ENCODE results near the gene GTF3C2. TPM values are rescaled to one million over a fixed set of nuclear protein-coding genes. Genes with fewer than 3 reads are reported as not detected.

The GTF3C2 gene
- total and polyA plus RNA-seq, 2 of the 13 experiments (the other 11 are each of a cell fraction or from before 2014, with no cell fraction given) = 77.5 to 130 TPM

DNA sequence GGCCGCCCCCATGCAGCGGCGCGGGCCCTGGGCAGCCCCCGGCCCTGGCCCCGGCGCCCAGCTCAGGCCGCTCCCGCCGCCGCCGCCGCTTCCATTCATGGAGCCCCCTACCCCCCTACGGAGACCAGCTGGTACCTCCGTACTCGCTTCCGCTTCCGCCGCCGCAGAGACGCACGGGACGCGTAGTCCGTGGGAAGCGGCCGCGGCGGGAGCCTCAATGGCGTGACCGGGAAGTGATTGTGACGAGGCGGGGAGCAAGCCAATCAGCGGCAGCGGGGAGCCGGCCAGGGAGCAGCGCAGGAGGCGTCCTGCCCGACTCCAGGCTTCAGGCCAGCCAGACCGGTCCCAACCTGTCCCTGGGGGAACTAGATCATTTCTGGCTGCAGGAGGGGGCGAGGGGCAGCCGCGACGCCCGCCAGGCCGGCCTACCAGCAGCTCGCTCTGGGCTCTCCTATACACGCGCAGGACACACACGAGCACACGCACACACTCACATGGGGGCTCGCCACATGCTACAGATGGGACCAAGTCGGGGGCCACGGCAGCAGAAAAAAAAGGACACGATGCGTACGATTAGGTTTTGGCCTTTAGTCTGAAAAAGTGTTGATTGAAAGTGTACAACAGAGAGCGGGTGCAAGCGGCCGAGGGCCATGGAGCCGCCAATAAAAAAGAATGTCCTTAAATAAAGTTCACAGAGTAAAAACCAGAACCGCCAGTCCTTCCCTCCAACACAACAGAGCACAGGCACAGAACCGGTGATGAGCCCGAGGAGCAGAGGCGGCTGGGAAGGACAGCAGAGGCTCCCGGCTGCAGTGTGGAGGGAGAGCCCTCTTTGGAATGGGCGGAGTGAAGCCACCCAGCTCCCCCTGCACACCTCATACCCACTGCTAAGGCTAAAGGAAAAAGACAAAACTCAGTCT lies 24.3 kb upstream of the GTF3C2 start, which contains the start of gene ZNF513 (continued):
- TF ChIP-seq ZNF605 (CRISPR knock-in tag; IDR thresholded peaks at IDR 0.05) (no peak), JUND (CRISPR knock-in tag; IDR thresholded peaks at IDR 0.05) (0 out of 2 replicates have a peak, but pooled peaks have one; percentile 41), ZSCAN25 (CRISPR knock-in tag; IDR thresholded peaks at IDR 0.05) (peak; percentile 0; the same call in 1 of the 2 replicates), ZNF296 (CRISPR knock-in tag; conservative IDR thresholded peaks at IDR 0.05) (no peak), POLR2AphosphoS2 (IDR thresholded peaks at IDR 0.05; ENCODE audit: low read depth, low read length) (0 out of 2 replicates have a peak, but pooled peaks have one; percentile 34), ZNF160 (CRISPR knock-in tag; IDR thresholded peaks at IDR 0.05) (no peak), ZFX (CRISPR knock-in tag; IDR thresholded peaks at IDR 0.05; ENCODE audit: low read depth) (peak; percentile 57), RARG (CRISPR knock-in tag; IDR thresholded peaks at IDR 0.05; ENCODE audit: low read depth) (no peak), REXO4 (CRISPR knock-in tag; IDR thresholded peaks at IDR 0.05; ENCODE audit: borderline replicate concordance) (no peak), XBP1 (CRISPR knock-in tag; IDR thresholded peaks at IDR 0.05) (no peak), ZNF143 (CRISPR knock-in tag; IDR thresholded peaks at IDR 0.05) (peak; percentile 89), ETV6 (CRISPR knock-in tag; conservative IDR thresholded peaks at IDR 0.05) (no peak), SUZ12 (IDR thresholded peaks at IDR 0.05; ENCODE audit: low read depth, low read length) (peak; percentile 22; the same call in 1 of the 2 replicates), CCDC6 (CRISPR knock-in tag; IDR thresholded peaks at IDR 0.05) (no peak), ISL2 (CRISPR knock-in tag; IDR thresholded peaks at IDR 0.05) (no peak), ZSCAN9 (CRISPR knock-in tag; IDR thresholded peaks at IDR 0.05; ENCODE audit: borderline replicate concordance) (no peak)
- TF ChIP-seq, protein P1, sequence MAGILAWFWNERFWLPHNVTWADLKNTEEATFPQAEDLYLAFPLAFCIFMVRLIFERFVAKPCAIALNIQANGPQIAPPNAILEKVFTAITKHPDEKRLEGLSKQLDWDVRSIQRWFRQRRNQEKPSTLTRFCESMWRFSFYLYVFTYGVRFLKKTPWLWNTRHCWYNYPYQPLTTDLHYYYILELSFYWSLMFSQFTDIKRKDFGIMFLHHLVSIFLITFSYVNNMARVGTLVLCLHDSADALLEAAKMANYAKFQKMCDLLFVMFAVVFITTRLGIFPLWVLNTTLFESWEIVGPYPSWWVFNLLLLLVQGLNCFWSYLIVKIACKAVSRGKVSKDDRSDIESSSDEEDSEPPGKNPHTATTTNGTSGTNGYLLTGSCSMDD (CRISPR knock-in tag; IDR thresholded peaks at IDR 0.05) = no peak
- TF ChIP-seq, protein P2, sequence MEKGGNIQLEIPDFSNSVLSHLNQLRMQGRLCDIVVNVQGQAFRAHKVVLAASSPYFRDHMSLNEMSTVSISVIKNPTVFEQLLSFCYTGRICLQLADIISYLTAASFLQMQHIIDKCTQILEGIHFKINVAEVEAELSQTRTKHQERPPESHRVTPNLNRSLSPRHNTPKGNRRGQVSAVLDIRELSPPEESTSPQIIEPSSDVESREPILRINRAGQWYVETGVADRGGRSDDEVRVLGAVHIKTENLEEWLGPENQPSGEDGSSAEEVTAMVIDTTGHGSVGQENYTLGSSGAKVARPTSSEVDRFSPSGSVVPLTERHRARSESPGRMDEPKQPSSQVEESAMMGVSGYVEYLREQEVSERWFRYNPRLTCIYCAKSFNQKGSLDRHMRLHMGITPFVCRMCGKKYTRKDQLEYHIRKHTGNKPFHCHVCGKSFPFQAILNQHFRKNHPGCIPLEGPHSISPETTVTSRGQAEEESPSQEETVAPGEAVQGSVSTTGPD (CRISPR knock-in tag; IDR thresholded peaks at IDR 0.05) = 0 out of 2 replicates have a peak, but pooled peaks have one; percentile 19
- TF ChIP-seq, protein P3, sequence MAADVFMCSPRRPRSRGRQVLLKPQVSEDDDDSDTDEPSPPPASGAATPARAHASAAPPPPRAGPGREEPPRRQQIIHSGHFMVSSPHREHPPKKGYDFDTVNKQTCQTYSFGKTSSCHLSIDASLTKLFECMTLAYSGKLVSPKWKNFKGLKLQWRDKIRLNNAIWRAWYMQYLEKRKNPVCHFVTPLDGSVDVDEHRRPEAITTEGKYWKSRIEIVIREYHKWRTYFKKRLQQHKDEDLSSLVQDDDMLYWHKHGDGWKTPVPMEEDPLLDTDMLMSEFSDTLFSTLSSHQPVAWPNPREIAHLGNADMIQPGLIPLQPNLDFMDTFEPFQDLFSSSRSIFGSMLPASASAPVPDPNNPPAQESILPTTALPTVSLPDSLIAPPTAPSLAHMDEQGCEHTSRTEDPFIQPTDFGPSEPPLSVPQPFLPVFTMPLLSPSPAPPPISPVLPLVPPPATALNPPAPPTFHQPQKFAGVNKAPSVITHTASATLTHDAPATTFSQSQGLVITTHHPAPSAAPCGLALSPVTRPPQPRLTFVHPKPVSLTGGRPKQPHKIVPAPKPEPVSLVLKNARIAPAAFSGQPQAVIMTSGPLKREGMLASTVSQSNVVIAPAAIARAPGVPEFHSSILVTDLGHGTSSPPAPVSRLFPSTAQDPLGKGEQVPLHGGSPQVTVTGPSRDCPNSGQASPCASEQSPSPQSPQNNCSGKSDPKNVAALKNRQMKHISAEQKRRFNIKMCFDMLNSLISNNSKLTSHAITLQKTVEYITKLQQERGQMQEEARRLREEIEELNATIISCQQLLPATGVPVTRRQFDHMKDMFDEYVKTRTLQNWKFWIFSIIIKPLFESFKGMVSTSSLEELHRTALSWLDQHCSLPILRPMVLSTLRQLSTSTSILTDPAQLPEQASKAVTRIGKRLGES (CRISPR knock-in tag; IDR thresholded peaks at IDR 0.05; ENCODE audit: borderline replicate concordance) = no peak
- TF ChIP-seq, protein P4, sequence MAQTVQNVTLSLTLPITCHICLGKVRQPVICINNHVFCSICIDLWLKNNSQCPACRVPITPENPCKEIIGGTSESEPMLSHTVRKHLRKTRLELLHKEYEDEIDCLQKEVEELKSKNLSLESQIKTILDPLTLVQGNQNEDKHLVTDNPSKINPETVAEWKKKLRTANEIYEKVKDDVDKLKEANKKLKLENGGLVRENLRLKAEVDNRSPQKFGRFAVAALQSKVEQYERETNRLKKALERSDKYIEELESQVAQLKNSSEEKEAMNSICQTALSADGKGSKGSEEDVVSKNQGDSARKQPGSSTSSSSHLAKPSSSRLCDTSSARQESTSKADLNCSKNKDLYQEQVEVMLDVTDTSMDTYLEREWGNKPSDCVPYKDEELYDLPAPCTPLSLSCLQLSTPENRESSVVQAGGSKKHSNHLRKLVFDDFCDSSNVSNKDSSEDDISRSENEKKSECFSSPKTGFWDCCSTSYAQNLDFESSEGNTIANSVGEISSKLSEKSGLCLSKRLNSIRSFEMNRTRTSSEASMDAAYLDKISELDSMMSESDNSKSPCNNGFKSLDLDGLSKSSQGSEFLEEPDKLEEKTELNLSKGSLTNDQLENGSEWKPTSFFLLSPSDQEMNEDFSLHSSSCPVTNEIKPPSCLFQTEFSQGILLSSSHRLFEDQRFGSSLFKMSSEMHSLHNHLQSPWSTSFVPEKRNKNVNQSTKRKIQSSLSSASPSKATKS (CRISPR knock-in tag; IDR thresholded peaks at IDR 0.05) = no peak
